Ovary (tissue), 3 donors: ENCODE measurements around the gene STX3.
"Not testable (repeated sequence)": the region's sequence is repeated elsewhere in the genome, so short reads cannot be mapped to it uniquely, and the experiment has no call there.

Experiments
- CTCF ChIP-seq, 3 donors: fragments of 450-650 bp in 2 of 3; fragments of 200-600 bp in 1 of 3; IDR thresholded peaks; one replicate each; pipeline versions ENCODE4 v1.5.1 to v1.8.0; 2016 to 2022; ENCODE audit warnings: antibody characterized with exemption in 3 of 3, mild to moderate bottlenecking in 1 of 3
- EP300 ChIP-seq: sonication (generic); formaldehyde crosslinking; IDR thresholded peaks from one replicate; pipeline ENCODE4 v1.6.1; 2017; ENCODE audit warnings: antibody characterized with exemption
- donor health status: DM: no; HTN: no; CAD: no.

GRCh38 chr11:59848439-59848838, 93.3 kb downstream of the STX3 start:
- not testable (repeated sequence) for TF ChIP-seq CTCF (IDR thresholded peaks at IDR 0.05); EP300
